Skin of body (tissue), 2 donors: ENCODE data around the gene PLCG2. TPM values are rescaled to one million over a fixed set of nuclear protein-coding genes. Genes with fewer than 3 reads are reported as not detected.

ENCODE experiments used
- DNase-seq: peaks from one replicate; lab custom pipeline; 2025; lab: John Stamatoyannopoulos, UW
- total RNA-seq: library from RNA; depleted of rRNA; stranded (reverse); fragments of >200 nt; gene quantifications from one replicate; pipeline ENCODE4 v1.2.3, GENCODE V29; 2014

Gene PLCG2
- total RNA-seq, 1 donor from 2014 or later: 12.9 TPM

DNA sequence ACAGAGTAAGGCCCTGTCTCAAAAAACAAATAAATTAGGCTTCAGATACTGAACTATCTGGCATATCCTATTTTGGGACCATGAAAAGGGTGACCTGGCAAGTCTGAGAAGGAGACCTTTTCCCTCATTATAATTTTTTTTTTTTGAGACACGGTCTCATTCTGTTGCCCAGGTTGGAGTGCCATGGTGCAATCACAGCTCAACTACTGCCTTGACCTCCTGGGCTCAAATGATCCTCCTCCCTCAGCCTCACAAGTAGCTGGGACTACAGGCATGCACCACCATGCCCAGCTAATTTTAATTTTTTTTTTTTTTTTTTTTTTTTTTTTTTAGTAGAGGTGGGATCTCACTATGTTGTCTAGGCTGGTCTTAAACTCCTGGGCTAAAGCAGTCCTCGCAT lies 37.3 kb downstream of the PLCG2 start:
- no peak for DNase-seq

GRCh38 chr16:81816793-81817210 lies 37.7 kb downstream of the PLCG2 start:
- DNase-seq: no peak

GRCh38 chr16:81817296-81817695 lies 38.2 kb downstream of the PLCG2 start:
- no peak for DNase-seq

- no peak for DNase-seq
Observed at GRCh38 chr16:81817789-81818567, 38.9 kb downstream of the PLCG2 start.

GRCh38 chr16:81818568-81818896 lies 39.4 kb downstream of the PLCG2 start:
- no peak for DNase-seq

DNA sequence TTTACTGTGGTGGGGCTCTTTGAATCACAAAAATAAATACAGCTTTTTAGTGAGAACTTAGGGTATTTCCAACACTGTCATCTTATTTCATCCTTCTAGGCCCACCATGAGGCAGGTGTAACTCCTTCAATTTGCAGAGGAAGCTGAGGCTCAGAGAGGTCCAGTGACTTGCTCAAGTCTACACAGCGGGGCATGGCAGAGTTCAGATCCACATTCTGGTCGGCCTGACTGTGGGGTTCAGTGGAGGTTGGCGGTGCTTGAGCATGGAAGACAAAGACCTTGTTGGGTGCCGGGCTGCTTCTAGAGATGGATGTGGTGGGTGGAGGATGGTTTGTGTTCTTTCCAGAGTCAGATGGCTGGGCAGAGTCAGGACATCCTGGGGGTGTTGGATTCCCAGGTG lies 39.8 kb downstream of the PLCG2 start:
- no peak for DNase-seq

GRCh38 chr16:81821436-81822128 lies 42.5 kb downstream of the PLCG2 start:
- DNase-seq: no peak

- no peak for DNase-seq
Observed at GRCh38 chr16:81823111-81823510, 44.0 kb downstream of the PLCG2 start.

- DNase-seq: no peak
Observed at GRCh38 chr16:81823734-81824133, 44.6 kb downstream of the PLCG2 start.

DNA sequence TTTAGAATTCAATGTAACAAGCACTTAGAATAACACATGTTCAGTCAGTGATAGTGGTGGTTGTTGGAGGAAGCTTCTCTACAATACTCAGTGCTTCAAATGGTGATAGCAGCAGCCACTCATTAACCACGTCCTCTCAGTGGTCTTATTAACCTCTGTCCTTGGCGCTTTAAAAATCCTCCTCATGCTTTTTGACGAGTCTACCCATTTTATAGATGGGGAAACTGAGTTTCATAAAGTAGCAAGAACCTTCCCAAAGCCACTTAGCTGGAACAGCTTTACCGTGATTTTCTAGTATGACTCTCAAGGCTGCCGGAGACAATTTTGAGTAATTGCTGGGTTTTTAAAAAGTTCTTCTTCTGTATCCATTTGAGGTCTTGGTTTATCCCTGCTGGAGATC lies 47.4 kb downstream of the PLCG2 start:
- DNase-seq: no peak

DNA sequence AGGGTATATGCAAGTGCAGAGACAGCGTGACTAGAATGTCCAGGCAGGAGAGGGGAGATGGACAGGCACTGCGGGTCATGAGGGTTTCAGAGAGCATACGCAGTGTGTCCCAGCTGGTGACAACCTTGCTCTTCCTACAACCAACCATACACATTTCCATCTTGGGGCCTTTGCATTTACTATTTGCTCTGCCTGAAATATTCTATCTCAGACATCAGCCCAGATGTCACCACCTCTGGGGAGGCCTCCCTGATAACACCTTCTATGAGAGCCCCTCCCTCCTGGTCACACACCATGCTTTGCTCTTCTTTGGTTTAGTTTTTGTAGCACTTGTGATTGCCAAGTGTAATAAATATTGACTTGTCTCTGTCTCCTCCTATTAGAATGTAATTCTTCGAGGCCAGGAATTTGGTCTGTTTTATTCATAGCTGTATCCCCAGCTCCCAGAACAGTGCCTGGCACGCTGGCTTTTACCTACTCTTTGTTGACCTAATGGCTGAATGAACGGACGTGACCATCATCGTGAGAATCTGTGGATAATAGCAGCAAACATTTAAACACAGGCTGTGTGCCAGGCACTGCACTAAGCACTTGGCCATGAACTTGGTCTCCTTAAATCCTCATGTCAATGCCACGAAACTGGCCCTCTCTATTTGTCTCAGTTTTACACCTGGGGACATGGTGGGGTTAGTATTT lies 51.9 kb downstream of the PLCG2 start:
- no peak for DNase-seq

GRCh38 chr16:81831722-81832126 lies 52.6 kb downstream of the PLCG2 start:
- no peak for DNase-seq

DNA sequence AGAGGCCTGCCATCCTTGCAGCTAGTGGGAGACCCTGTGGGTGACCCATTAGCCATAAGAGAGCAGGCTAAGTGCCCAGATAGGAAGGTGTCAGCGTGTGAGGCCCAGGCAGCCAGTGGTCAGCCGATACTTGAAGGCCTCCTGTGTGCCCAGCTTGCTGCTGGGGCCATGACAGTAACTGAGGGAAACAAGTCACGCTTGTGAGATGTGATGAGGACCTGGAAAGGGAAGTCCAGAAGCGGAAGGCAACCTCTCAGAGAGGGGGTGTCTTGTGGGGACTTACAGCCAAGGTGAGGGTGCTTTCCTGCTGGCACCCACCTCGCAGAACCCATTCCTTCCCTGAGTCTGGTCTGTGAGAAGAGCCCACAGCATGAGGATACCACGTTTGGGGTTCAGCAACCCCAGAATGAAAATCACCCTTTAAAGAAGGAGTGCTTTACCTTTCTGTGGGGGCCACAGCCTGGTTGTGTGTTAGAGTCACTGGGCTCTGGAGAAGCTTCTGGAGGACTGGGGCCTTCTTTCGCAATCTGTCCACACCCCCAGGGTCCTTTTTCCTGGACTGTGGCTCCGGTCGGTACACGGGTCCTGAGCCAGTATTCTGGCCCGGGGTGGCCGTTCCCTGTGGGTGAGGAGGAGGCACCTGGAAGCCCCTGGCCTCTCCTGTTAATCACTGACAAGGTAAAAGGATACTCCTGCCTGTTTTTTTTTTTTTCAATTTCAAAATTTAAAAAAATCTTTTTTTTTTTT lies 53.9 kb downstream of the PLCG2 start:
- no peak for DNase-seq

DNA sequence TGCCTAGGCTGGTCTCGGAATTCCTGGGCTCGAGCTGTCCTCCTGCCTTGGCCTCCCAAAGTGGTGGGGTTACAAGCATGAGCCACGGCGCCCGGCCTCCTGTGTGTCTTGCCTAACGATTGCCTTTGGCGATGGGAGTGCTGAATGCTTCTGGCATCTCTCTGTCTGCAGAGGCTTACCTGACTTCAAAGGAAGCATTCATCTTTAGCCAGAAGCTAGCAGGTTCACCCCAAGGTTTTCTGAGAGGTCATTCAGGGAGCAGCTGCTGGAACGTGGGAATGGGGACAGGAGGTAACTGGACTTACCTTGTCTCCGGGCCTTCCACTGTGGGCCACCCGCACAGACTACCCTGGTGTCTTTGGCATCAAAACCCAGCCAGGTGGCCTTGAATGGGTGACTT lies 54.7 kb downstream of the PLCG2 start:
- DNase-seq: no peak

DNA sequence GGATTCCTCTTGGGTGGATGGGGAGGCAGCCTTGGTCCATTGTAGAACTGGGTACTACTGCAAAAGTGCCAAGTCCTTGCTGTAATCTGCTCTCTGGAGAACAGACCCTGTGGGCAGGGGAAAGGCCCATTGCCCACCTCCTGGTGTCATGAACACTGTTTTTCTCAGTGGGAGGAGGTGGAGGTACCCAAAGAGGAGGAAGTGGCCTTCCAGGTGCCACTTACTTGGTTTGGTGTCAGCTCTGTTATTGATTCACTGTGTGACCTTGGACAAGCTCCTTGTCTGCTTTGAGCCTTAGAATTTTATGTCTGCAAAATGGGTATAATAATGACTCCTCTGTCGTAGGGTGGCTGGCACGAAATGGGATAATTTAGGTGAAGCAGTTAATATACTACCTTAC lies 55.8 kb downstream of the PLCG2 start:
- DNase-seq: no peak

DNA sequence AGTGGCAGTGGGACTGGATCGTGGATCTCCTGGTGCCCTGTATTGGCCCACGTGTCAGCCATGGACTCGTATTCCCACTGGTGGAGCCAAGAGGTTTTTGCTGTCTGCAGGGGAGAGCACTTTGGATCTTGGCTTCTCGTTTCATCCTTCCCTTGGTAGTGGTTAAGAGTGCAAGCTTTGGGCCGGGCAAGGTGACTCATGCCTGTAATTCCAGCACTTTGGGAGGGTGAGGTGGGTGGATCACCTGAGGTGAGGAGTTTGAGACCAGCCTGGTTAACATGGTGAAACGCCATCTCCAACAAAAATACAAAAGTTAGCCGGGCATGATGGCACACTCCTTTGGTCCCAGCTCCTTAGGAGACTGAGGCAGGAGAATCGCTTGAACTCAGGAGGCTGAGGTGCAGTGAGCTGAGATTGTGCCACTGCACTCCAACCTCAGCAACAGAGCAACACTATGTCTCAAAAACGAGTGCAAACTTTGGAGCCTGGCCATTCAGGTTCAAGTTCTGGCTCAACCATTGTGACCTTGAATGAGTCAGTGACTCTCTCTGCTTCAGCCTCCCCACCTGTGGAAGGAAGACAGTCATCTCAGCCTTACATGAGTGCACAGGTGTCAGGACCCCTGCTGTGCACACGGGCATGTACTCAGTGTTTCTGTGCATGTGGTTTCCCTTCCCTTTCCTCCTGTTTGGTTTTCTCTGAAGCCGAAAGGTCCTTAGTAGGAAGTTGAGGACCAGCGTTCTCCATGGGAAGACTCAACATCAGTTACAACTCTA lies 57.4 kb downstream of the PLCG2 start:
- no peak for DNase-seq

GRCh38 chr16:81837312-81837751 lies 58.2 kb downstream of the PLCG2 start:
- DNase-seq: no peak

DNA sequence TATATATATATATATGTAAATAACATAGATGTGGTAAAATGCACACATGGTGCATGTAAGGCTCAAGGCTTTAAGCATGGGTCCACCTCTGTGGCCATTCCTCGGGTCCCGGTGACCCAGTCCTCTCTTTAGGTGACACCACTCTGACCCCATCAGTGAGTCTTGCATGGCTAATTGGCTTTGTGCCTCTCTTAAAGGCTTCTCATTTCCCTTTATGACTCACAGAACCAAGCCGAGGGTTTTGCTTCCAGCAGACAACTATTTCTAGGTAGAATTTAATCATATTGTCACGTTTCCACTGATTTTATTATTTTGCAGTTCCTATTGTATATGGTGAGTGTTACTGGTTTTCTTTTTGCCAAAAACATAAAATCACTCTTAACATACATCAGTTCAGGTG lies 59.7 kb downstream of the PLCG2 start:
- no peak for DNase-seq

DNA sequence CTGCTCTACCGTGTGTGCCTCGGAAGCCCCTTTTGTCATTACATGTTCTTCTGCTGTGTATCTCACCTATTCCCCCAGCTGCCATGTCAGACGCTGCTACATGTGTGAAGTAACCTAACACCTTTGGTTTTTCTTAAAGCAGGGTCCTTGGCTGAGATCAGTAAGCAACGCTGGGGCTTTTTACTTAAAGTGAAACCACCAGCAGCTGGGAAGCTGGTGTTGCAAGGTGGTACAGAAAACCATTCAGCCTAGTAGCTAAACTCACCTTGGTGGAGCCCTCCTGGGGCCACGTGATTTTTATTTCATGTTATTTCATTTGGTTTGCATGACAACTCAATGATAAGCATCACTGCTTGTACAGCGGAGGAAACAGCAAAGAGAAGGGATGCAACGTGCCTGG lies 62.6 kb downstream of the PLCG2 start:
- no peak for DNase-seq

DNA sequence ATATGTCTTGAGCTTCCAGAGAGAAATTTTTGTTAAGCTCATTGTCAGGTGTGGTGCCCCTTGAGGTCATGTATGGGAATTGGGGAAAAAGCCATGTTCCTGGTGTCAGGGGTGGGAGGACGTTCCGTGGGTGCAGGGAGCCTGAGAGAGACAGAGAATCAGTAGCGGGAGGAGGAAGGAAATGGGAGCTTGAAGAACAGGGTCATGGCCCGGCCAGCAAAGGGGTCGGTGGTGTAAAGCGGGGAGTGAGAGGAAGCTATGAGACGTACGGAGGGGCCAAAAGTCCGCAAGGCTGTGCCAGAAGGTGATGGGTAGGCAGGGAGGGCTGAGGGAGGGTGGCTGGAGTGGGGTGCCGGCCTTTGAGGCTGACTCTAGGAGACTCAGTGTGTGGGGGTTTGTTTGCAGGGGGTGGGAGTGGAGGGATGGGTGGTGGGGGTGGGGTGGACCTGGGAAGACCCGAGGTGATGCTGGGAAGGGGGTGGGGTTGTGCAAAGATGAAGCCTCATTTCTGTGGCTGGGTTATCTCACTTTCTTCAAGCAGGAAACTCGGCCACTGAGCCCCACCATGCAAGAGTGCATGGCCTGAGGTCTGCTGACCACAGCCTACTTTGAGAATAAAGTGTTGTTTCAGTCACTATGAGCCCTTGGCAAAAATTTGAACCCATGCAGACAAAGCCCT lies 63.6 kb downstream of the PLCG2 start:
- no peak for DNase-seq

- no peak for DNase-seq
Observed at GRCh38 chr16:81843243-81843582, 64.1 kb downstream of the PLCG2 start.
